Ectodermal cell (in vitro differentiated cells): ENCODE measurements around the gene TMEM123.

ENCODE experiments used
- H3K27ac ChIP-seq: 2 replicates; pipeline ENCODE4 v1.7.0; 2013; ENCODE audit warnings: mild to moderate bottlenecking, low read depth, low read length; ENCODE audit not compliant: insufficient read depth, poor library complexity, severe bottlenecking
- H3K27me3 ChIP-seq: 2 replicates; pipeline ENCODE4 v1.7.0; 2013; ENCODE audit warnings: mild to moderate bottlenecking, low read length; ENCODE audit not compliant: insufficient read depth, control insufficient read depth, poor library complexity, severe bottlenecking
- H3K36me3 ChIP-seq: one replicate; pipeline ENCODE4 v1.7.0; 2013; ENCODE audit warnings: low read length; ENCODE audit not compliant: control insufficient read depth, insufficient read depth
- H3K4me1 ChIP-seq: one replicate; pipeline ENCODE4 v1.7.0; 2013; ENCODE audit warnings: low read length; ENCODE audit not compliant: control insufficient read depth, insufficient read depth
- H3K4me3 ChIP-seq: 2 replicates; pipeline ENCODE4 v1.7.0; 2013; ENCODE audit warnings: low read depth, low read length, control low read depth; ENCODE audit not compliant: insufficient read depth
- H3K9me3 ChIP-seq: 2 replicates; pipeline ENCODE4 v1.7.0; 2013; ENCODE audit warnings: mild to moderate bottlenecking, low read length, moderate library complexity; ENCODE audit not compliant: control insufficient read depth
- WGBS, 2 experiments: methylation state at CpG; one replicate each; pipeline ENCODE4 v1.1.7; 2013; ENCODE audit warnings: missing lambda C conversion rate in 2 of 2; 5-methylcytosine and 5-hydroxymethylcytosine counted together

The TMEM123 gene

DNA sequence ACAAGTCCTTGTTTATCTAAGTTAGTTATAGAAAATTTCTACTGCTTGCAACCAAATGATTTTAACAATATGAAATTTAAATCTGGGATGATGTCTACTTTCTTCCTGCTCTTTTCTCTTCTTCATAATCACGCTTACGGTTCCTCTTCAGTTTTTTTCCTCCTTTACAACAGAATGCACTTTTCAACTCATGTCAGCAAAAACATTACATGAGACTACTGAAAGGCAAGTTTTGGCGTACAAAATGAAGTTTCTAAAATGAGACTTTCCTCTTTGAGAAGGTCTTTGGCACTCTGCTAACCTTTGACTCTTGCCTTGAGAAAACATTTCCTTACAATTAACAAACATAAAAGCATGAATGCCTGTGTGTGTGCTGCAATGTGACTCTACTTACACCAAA is 23.3 kb downstream of the TMEM123 start:
- WGBS, 2 experiments, result 93% methylated on average over 3 of the region's 3 CpGs
- H3K4me1 ChIP-seq, result no peaks in the 10 kb centered on the region
- H3K9me3 ChIP-seq, result no peaks in the 10 kb centered on the region
- peaks cover 3% of the 10 kb centered on the region for H3K36me3 ChIP-seq
- H3K4me3 ChIP-seq, result no peak overlapping the region
- H3K27me3 ChIP-seq, result no peaks in the 10 kb centered on the region
- no peak overlapping the region for H3K27ac ChIP-seq

DNA sequence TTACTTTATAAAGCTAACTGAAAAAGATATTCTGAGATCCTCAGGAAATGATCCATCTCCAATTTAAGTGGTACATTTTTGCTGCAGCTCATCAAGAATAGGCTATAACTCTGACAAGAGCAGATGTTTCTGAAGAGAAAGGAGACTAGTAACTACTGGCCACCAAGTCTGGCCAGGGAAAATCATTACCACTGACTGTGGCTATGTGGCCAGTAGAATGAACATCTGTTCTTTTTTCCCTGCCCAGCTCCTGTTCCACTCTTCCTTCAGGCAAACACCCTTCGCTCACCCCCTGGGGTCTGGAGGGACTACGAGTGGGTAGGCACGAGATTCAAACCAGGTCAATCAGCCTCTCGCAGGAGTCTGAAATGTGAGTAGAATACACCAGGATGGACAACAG is 23.9 kb downstream of the TMEM123 start:
- peaks cover 3% of the 10 kb centered on the region for H3K36me3 ChIP-seq
- WGBS, 2 experiments, result 89 to 90% methylated on average over 4 of the region's 4 CpGs
- no peaks in the 10 kb centered on the region for H3K4me1 ChIP-seq
- H3K4me3 ChIP-seq, result no peak overlapping the region
- no peaks in the 10 kb centered on the region for H3K27me3 ChIP-seq
- no peaks in the 10 kb centered on the region for H3K9me3 ChIP-seq
- H3K27ac ChIP-seq, result no peak overlapping the region

DNA sequence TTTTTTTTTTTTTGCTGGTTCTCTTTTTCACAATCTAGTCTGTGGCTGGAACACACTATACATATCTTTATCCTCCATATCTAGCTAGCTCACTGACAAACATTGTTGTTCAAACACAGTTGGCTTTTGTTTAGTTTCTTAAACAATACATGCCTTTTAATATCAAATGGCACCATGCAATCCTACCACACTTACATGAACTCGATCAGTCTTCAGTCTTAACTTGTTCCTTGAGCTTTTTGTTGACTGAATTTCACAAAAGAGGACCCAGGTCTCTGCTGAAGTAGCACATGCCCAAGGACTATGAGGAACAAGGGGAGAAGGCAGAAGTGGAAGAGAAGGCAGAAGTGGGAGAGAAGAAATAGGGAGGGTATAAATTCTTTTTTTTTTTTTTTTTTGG is 25.5 kb downstream of the TMEM123 start:
- no peaks in the 10 kb centered on the region for H3K36me3 ChIP-seq
- H3K27me3 ChIP-seq, result no peaks in the 10 kb centered on the region
- peaks cover 12% of the 10 kb centered on the region for H3K4me1 ChIP-seq
- 0% methylated on average over 1 of the region's 1 CpG for WGBS, 2 experiments
- no peak overlapping the region for H3K4me3 ChIP-seq
- no peak overlapping the region for H3K27ac ChIP-seq
- no peaks in the 10 kb centered on the region for H3K9me3 ChIP-seq

DNA sequence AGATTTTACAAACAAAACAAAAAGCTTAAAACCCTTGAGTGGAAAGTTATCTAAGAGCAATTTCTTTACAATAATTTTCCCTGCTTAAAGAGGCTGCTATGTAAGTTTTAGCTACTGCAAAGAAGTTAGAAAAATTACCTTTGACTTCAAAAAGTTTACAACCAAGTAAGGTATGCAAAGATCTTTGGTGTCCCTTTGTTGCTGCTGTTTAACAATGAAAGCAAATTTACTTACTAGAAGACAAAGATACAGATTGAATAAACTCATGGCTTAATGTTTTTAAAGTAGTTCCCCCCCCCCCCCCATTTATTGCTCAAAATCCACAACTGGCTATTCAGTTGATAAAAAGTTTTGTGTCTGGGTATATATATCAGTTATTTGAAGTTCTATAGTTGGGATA is 26.0 kb downstream of the TMEM123 start:
- Histone ChIP-seq H3K27ac (no peak overlapping the region), H3K36me3 (no peaks in the 10 kb centered on the region), H3K27me3 (no peaks in the 10 kb centered on the region), H3K4me3 (no peak overlapping the region), H3K4me1 (peaks cover 12% of the 10 kb centered on the region), H3K9me3 (no peaks in the 10 kb centered on the region)

DNA sequence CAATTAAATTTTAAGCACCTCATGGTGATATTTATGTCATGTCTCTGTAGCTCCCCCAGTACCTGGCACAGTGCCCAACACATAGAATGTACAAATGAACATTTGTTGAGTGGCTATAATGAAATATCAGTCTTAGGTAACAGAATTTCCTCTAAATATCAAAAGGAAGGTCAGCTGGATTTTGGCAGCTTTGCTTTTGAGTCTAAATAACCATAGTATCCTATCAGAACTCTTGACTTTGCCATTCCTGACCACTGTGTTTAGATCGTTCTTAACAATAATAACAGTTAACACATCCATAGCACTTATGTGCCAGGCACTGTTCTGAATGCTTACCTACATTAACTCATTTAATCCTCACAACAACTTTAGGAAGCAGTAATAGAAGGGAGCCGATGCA is 26.6 kb downstream of the TMEM123 start:
- peaks cover 12% of the 10 kb centered on the region for H3K4me1 ChIP-seq
- no peak overlapping the region for H3K27ac ChIP-seq
- H3K4me3 ChIP-seq, result no peak overlapping the region
- H3K36me3 ChIP-seq, result no peaks in the 10 kb centered on the region
- WGBS, 2 experiments, result 93 to 95% methylated on average over 1 to 2 of the region's 2 CpGs
- no peaks in the 10 kb centered on the region for H3K27me3 ChIP-seq
- no peaks in the 10 kb centered on the region for H3K9me3 ChIP-seq

DNA sequence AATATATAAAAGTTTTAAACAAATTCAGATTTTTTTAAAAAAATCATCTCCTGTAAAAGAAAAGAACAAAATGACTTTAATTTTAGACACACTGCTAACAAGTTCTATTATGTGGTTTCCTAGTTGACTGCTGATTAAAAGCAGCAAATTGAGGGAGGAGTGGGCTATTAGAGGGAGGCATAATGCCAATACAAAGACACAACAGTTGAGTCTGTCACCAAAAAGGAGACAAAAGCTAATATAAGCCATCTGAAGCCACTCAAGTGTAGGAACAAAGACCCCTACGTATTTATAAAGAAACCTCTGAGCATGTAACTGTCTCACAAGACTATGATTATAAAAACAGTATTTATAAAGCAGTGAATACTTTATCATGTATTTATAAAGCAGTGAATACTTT is 28.6 kb downstream of the TMEM123 start:
- Histone ChIP-seq H3K36me3 (no peaks in the 10 kb centered on the region), H3K27me3 (no peaks in the 10 kb centered on the region), H3K4me1 (peaks cover 12% of the 10 kb centered on the region), H3K9me3 (no peaks in the 10 kb centered on the region), H3K4me3 (no peak overlapping the region), H3K27ac (no peak overlapping the region)
- WGBS, 2 experiments, result 60% methylated on average over 1 of the region's 1 CpG; no CpG with 5 or more reads in 1 of the 2 experiments

DNA sequence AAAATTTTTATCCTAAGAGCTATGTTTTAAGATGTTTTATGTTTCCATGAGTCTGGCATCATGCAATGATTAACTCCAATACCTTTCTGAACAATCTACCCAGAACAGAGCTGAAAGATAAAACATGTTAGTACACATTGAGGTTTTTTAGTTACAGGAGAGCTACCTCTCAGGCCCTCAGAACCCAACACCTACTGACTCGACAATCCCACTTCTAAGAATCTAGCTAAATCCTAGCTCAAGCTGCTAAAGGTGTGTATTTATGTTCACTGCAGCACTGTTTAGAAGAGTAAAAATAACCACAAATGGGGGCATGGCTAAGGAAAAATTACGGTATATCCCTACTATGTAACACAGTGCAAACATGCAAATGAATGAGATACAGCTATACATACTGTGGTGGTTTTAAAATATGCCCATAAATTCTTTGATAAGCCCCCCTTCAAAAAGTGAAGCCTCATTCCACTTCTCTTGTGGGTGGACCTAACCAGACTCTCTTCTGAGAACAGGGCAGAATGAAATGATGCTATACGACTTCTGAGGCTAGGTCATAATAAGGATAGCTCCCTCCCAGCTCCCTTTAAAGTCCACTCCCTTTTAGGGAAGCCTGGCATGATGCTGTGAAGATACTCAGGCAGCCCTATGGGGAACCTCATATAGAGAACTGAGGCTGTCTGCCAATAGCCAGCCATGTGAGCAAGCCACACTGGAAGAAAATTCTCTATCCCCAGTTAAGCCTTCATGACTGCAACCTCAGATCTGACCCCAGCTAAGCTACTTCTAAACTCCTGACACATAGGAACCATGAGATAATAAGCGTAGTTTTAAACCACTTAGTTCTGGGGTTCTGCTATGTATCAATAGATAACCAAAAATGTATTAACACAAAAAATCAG is 29.5 kb downstream of the TMEM123 start:
- WGBS, 2 experiments, result 68 to 86% methylated on average over 2 to 4 of the region's 4 CpGs
- Histone ChIP-seq H3K9me3 (no peaks in the 10 kb centered on the region), H3K4me1 (peaks cover 12% of the 10 kb centered on the region), H3K27ac (peak overlapping the region; percentile 29), H3K27me3 (no peaks in the 10 kb centered on the region), H3K36me3 (no peaks in the 10 kb centered on the region), H3K4me3 (no peak overlapping the region)

DNA sequence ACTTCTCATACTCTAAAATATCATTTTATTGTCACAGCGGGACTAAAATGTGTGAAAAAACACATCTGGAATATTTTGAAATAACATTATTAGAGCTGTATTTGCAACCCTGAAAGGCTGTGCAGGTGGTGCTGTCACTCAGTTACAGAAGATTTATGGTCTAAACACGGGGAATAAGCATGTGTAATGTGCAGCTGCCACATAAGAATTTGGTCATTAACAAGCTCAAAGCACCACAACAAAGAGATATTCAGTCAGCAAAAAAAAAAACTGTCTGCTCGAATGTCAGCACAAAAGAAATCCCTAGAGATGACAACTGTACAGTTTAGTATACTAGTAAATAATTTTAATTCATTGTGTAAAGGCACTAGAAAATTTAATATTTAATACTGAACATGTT is 31.3 kb downstream of the TMEM123 start:
- Histone ChIP-seq H3K9me3 (no peaks in the 10 kb centered on the region), H3K36me3 (no peaks in the 10 kb centered on the region), H3K4me3 (no peak overlapping the region), H3K27ac (no peak overlapping the region), H3K4me1 (peaks cover 12% of the 10 kb centered on the region), H3K27me3 (no peaks in the 10 kb centered on the region)
- WGBS, 2 experiments, result 94 to 100% methylated on average over 1 to 2 of the region's 3 CpGs

DNA sequence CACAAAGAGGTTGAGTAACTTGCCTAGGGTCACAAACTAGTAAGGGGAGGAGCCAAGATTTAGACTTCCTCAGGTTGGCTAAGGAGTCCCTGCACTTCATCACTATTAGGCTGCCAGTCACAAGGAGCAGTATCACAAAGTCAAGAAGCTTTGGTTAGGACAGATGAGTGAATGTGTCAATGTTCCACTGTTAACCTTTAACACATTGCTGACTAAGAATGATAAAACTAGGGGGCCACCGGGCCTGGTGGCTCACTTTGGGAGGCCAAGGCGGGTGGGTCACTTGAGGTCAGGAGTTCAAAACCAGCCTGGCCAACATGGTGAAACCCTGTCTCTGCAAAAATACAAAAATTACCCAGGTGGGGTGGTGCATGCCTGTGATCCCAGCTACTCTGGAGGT is 32.0 kb downstream of the TMEM123 start:
- Histone ChIP-seq H3K36me3 (no peaks in the 10 kb centered on the region), H3K27ac (no peak overlapping the region), H3K4me1 (peaks cover 12% of the 10 kb centered on the region), H3K27me3 (no peaks in the 10 kb centered on the region), H3K9me3 (no peaks in the 10 kb centered on the region), H3K4me3 (no peak overlapping the region)
- WGBS, 2 experiments, result 85 to 92% methylated on average over 2 of the region's 2 CpGs

DNA sequence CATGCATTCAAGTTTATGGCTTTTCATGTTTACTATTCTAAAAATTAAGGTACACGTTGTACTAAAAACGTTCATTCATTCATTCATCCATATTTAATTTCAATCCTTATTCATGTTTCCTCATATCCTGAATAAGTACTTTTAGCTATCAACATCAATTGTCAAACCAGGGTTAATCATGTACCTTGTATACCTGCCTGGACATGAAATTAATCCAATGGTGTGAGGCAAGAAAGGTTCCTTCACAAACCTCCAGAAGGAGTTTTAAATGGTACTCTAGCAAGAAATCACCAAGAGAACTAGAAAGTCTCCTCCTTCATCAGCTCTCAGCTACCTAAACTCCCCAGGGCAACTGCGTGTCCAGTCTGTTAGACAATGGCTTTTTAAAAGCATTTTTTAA is 33.4 kb downstream of the TMEM123 start:
- H3K27me3 ChIP-seq, result no peaks in the 10 kb centered on the region
- 96 to 97% methylated on average over 3 of the region's 3 CpGs for WGBS, 2 experiments
- H3K27ac ChIP-seq, result no peak overlapping the region
- H3K36me3 ChIP-seq, result no peaks in the 10 kb centered on the region
- no peak overlapping the region for H3K4me3 ChIP-seq
- no peaks in the 10 kb centered on the region for H3K9me3 ChIP-seq
- H3K4me1 ChIP-seq, result peaks cover 12% of the 10 kb centered on the region
